ENCODE measurements around the gene HOXD3. TPM values are rescaled to one million over a fixed set of nuclear protein-coding genes. Genes with fewer than 3 reads are reported as not detected.

HOXD3 gene
- total RNA-seq, 1 experiment from 2014 or later = 5.0 TPM

DNA sequence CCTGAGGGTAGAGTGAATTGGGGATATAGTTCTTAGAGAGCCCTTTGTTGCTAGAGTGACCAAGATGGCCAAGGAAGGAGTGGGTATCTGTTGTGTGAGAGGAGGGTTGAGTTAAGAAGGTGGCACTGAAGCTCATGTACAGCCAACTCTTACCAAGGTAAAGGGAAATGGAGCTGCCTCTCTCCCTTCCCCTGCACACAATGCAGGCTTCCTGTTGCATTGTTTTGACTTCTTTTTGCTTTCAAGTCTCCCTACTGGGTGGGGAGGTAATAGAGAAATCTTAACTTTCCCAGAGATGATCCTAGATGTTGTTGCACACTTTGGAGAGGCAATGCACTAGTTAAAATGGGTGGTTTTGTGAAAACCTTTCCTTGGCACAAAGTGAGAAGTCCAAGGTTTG is 55.2 kb downstream of the HOXD3 start:
- no peak for DNase-seq (ENCODE audit: low read depth)

DNA sequence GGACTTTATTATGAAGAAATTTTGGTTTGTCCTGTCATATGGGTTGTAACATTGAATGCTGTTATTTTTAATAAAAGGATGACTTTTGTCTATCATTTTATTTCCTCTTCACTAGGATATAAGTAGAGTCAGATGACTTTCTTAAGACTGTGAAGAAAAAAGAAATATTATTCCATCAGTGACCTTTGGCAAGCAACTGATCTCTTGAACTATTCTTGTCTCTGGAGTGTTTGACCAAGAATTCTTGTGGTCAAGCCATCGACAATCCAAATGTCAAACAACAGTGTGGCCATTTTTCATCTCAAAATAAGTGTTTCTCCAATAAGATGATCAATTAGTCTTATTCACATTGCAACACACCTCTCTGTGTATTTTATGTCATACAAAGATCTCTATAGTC is 56.3 kb downstream of the HOXD3 start:
- DNase-seq (ENCODE audit: low read depth) = no peak

Other genes starting within 250 kb of the HOXD3 start
- gene LNPK, start 155.0 kb upstream of the HOXD3 start, total RNA-seq (2014; rRNA removed; shearing (Covaris generic)) = 19.7 and 29.4 TPM in 2 replicates
- not detected in 2 replicates for gene EVX2, start 73.3 kb upstream of the HOXD3 start, total RNA-seq (2014; rRNA removed; shearing (Covaris generic))
- 20.7 and 21.5 TPM in 2 replicates for gene HOXD13, start 64.6 kb upstream of the HOXD3 start, total RNA-seq (2014; rRNA removed; shearing (Covaris generic))
- 0.46 TPM in 1 of 2 replicates, not detected in the other for gene HOXD12, start 57.5 kb upstream of the HOXD3 start, total RNA-seq (2014; rRNA removed; shearing (Covaris generic))
- gene HOXD11, start 50.0 kb upstream of the HOXD3 start, total RNA-seq (2014; rRNA removed; shearing (Covaris generic)) = 13.4 and 14.0 TPM in 2 replicates
- gene HOXD10, start 40.5 kb upstream of the HOXD3 start, total RNA-seq (2014; rRNA removed; shearing (Covaris generic)) = 14.8 and 18.6 TPM in 2 replicates
- gene HOXD9, start 34.6 kb upstream of the HOXD3 start, total RNA-seq (2014; rRNA removed; shearing (Covaris generic)) = 2.5 and 3.1 TPM in 2 replicates
- gene HOXD8, start 27.6 kb upstream of the HOXD3 start, total RNA-seq (2014; rRNA removed; shearing (Covaris generic)) = 9.7 and 9.9 TPM in 2 replicates
- 1.5 and 2.5 TPM in 2 replicates for gene HOXD4, start 5.8 kb upstream of the HOXD3 start, total RNA-seq (2014; rRNA removed; shearing (Covaris generic))
- 1.3 and 3.0 TPM in 2 replicates for gene HOXD1, start 31.4 kb downstream of the HOXD3 start, total RNA-seq (2014; rRNA removed; shearing (Covaris generic))
- gene MTX2, start 112.1 kb downstream of the HOXD3 start, total RNA-seq (2014; rRNA removed; shearing (Covaris generic)) = 37.1 and 53.4 TPM in 2 replicates